ENCODE results near the gene PADI4.

Gene PADI4

GRCh38 chr1:17381161-17381560 is 73.2 kb downstream of the PADI4 start (continued):
- TF ChIP-seq TSHZ2 (CRISPR knock-in tag; IDR thresholded peaks at IDR 0.05): no peak
- no peak for TF ChIP-seq OSR1 (CRISPR knock-in tag; IDR thresholded peaks at IDR 0.05)
- no peak for TF ChIP-seq ISL1 (CRISPR knock-in tag; IDR thresholded peaks at IDR 0.05)

GRCh38 chr1:17392199-17392740 is 84.3 kb downstream of the PADI4 start:
- no peak for ATAC-seq
- no peak for TF ChIP-seq OSR1 (CRISPR knock-in tag; IDR thresholded peaks at IDR 0.05)

GRCh38 chr1:17393230-17393629 is 85.2 kb downstream of the PADI4 start:
- ATAC-seq: no peak
- no peak for TF ChIP-seq ARNTL (CRISPR knock-in tag; IDR thresholded peaks at IDR 0.05; ENCODE audit: borderline replicate concordance, low read depth)
- TF ChIP-seq SNAI2 (CRISPR knock-in tag; IDR thresholded peaks at IDR 0.05): no peak
- no peak for TF ChIP-seq RARB (CRISPR knock-in tag; IDR thresholded peaks at IDR 0.05)
- no peak for TF ChIP-seq POU6F1 (CRISPR knock-in tag; IDR thresholded peaks at IDR 0.05; ENCODE audit: borderline replicate concordance, low read depth)
- no peak for TF ChIP-seq CSDC2 (CRISPR knock-in tag; IDR thresholded peaks at IDR 0.05)

GRCh38 chr1:17397910-17398695 is 90.1 kb downstream of the PADI4 start:
- no peak for ATAC-seq
- TF ChIP-seq PATZ1 (CRISPR knock-in tag; IDR thresholded peaks at IDR 0.05; ENCODE audit: borderline replicate concordance) (no peak), ARNTL (CRISPR knock-in tag; IDR thresholded peaks at IDR 0.05; ENCODE audit: borderline replicate concordance, low read depth) (no peak), CSDC2 (CRISPR knock-in tag; IDR thresholded peaks at IDR 0.05) (no peak), ZNF70 (CRISPR knock-in tag; IDR thresholded peaks at IDR 0.05) (no peak), RARB (CRISPR knock-in tag; IDR thresholded peaks at IDR 0.05) (no peak), ZFP3 (CRISPR knock-in tag; IDR thresholded peaks at IDR 0.05) (no peak), TCF4 (CRISPR knock-in tag; IDR thresholded peaks at IDR 0.05; ENCODE audit: borderline replicate concordance) (no peak), ZNF8 (CRISPR knock-in tag; IDR thresholded peaks at IDR 0.05) (no peak), ZNF565 (CRISPR knock-in tag; conservative IDR thresholded peaks at IDR 0.05; ENCODE audit: low read depth) (no peak), ISL1 (CRISPR knock-in tag; IDR thresholded peaks at IDR 0.05) (no peak), CREB5 (CRISPR knock-in tag; IDR thresholded peaks at IDR 0.05; ENCODE audit: low read depth) (no peak), BACH2 (CRISPR knock-in tag; IDR thresholded peaks at IDR 0.05; ENCODE audit: borderline replicate concordance) (no peak)

GRCh38 chr1:17400725-17401341 is 92.8 kb downstream of the PADI4 start:
- TF ChIP-seq ZNF70 (CRISPR knock-in tag; IDR thresholded peaks at IDR 0.05) (no peak), ZNF8 (CRISPR knock-in tag; IDR thresholded peaks at IDR 0.05) (no peak), OSR1 (CRISPR knock-in tag; IDR thresholded peaks at IDR 0.05) (no peak), TCF4 (CRISPR knock-in tag; IDR thresholded peaks at IDR 0.05; ENCODE audit: borderline replicate concordance) (no peak), ZC3H10 (CRISPR knock-in tag; IDR thresholded peaks at IDR 0.05) (no peak), CSRNP3 (CRISPR knock-in tag; IDR thresholded peaks at IDR 0.05) (no peak), CREB5 (CRISPR knock-in tag; IDR thresholded peaks at IDR 0.05; ENCODE audit: low read depth) (no peak), ZFP30 (CRISPR knock-in tag; IDR thresholded peaks at IDR 0.05) (no peak), BACH2 (CRISPR knock-in tag; IDR thresholded peaks at IDR 0.05; ENCODE audit: borderline replicate concordance) (no peak)
- no peak for ATAC-seq

Measured in SK-N-SH treated with all-trans-retinoic acid at 6 μM for 48 hours (cell line).